Heart right ventricle (tissue), 16 donors: ENCODE data around the gene GOPC. TPM values are rescaled to one million over a fixed set of nuclear protein-coding genes. Genes with fewer than 3 reads are reported as not detected.

Experiments
- ATAC-seq, 8 donors: fragments of 200-7000 bp; cut with Tn5 transposase; one replicate each; pipeline ENCODE4 v1.9.1; 2020; ENCODE audit warnings: mild to moderate bottlenecking in 8 of 8, moderate library complexity in 8 of 8, moderate number of reproducible peaks in 1 of 8
- DNase-seq, 2 donors: peaks; one replicate each; pipeline ENCODE4 v3.0.0-alpha.2; 2020
- H3K27ac ChIP-seq, 10 donors: fragments of 200-600 bp; sonication (generic) in 2 of 10; one replicate each; pipeline versions ENCODE4 v1.5.0 to v1.8.0; 2020 to 2022; ENCODE audit warnings: mild to moderate bottlenecking in 3 of 10
- H3K27me3 ChIP-seq, 7 donors: fragments of 200-600 bp; one replicate each; pipeline ENCODE4 v1.8.0; 2021 to 2022; ENCODE audit warnings: mild to moderate bottlenecking in 2 of 7
- H3K36me3 ChIP-seq, 9 donors: fragments of 200-600 bp; sonication (generic) in 1 of 9; one replicate each; pipeline versions ENCODE4 v1.5.0 to v1.8.0; 2020 to 2022; ENCODE audit warnings: mild to moderate bottlenecking in 2 of 9
- H3K4me1 ChIP-seq, 9 donors: fragments of 200-600 bp; sonication (generic) in 1 of 9; one replicate each; pipeline versions ENCODE4 v1.5.0 to v1.8.0; 2020 to 2022; ENCODE audit warnings: mild to moderate bottlenecking in 4 of 9
- H3K4me3 ChIP-seq, 10 donors: fragments of 200-600 bp; sonication (generic) in 2 of 10; one replicate each; pipeline versions ENCODE4 v1.5.0 to v1.8.0; 2020 to 2022; ENCODE audit warnings: mild to moderate bottlenecking in 7 of 10, moderate library complexity in 2 of 10
- H3K9me3 ChIP-seq, 11 donors: fragments of 200-600 bp in 10 of 11; sonication (generic) in 2 of 11; one replicate each; pipeline versions ENCODE4 v1.5.0 to v1.8.0; 2013 to 2022; ENCODE audit warnings: mild to moderate bottlenecking in 2 of 11, control low read depth in 1 of 11, moderate library complexity in 1 of 11
- CTCF ChIP-seq, 9 donors: fragments of 200-600 bp; sonication (generic) in 2 of 9; IDR thresholded peaks; one replicate each; pipeline versions ENCODE4 v1.5.0 to v1.8.0; 2021 to 2022; ENCODE audit warnings: antibody characterized with exemption in 9 of 9, mild to moderate bottlenecking in 5 of 9, moderate library complexity in 1 of 9
- WGBS, 2 donors: extraction: QIAGEN DNeasy Blood & Tissue Kit; methylation state at CpG; one replicate each; pipeline ENCODE4 v1.1.7; 2013; ENCODE audit warnings: inconsistent platforms in 1 of 2; 5-methylcytosine and 5-hydroxymethylcytosine counted together
- intact Hi-C, 10 donors: fragments of 100-400 bp; cut with DNase I; formaldehyde crosslinking; loops; one replicate each; pipeline versions ENCODE4 v1.11.1 to v1.14.2; 2022
- polyA plus RNA-seq, 2 donors: library from polyadenylated mRNA; stranded (reverse); fragments of 200-250 nt; gene quantifications; one replicate each; pipeline ENCODE4 v1.2.3, GENCODE V29; 2013
- total RNA-seq, 10 donors: library from RNA; stranded (reverse); fragmentation: NEBNext Ultra II Directional in 3 of 10; extraction: Animal tissue kit (Norgen Biotek cat#: 25700) in 3 of 10; gene quantifications; one replicate each; pipeline versions ENCODE4 v1.2.1 to v1.2.4, GENCODE V29; 2021 to 2023
- donor health status: Arrhythmogenic right ventricular cardiomyopathy.
- donor health status: ischemic (EF 13 %, LVEDD 7.1; RV severe dilation, severe dysfunction).
- donor health status: healthy with polysubstance abuse.
- donor health status: DM: no; HTN: yes; CAD: no.
- donor health status: DM: no; HTN: no; CAD: no.
- donor health status: ischemic (EF 25% LVEDD 6.9; RV normal size, moderate dysfunction).
- donor health status: ischemic (EF 25% LVEDD 5.7; RV mildly dilated, moderate dysfunction).
- donor health status: healthy.
- donor health status: DM: yes; HTN: yes; CAD: no.
- donor health status: Ischemic cardiomyopathy.
- donor health status: ischemic (EF 35%, LVEDD 5.7; RV mildly dilated, moderate dysfunction).
- donor health status: nonischemic (EF 11% LVEDD 7.7; RV severe dilation, severe dysfunction).
- donor health status: DM: yes; HTN: yes; CAD: no.
- donor health status: PGD.
- donor health status: ischemic (EF 29% LVEDD 5.4; RV normal size, mild dysfunction).
- donor health status: nonischemic (EF 23%, LVEDD 6.1; RV moderate dilation, normal function).

The GOPC gene
- total and polyA plus RNA-seq, 12 donors: 11.1 to 32.8 (median 23.5) TPM

GRCh38 chr6:117629119-117629660, 26.9 kb upstream of the GOPC start:
- Histone ChIP-seq H3K36me3 (no peaks in the 10 kb centered on the region), H3K27me3 (no peaks in the 10 kb centered on the region), H3K27ac (no peak overlapping the region), H3K9me3 (peaks cover 0 to 43% (median 19%) of the 10 kb centered on the region in 11 donors), H3K4me3 (no peak overlapping the region), H3K4me1 (no peaks in the 10 kb centered on the region)
- intact Hi-C loops: no loop called here
- ATAC-seq (no peak), DNase-seq (no peak)
- WGBS, 2 donors: 63 to 64% methylated on average over 1 of the region's 1 CpG
- no peak for TF ChIP-seq CTCF (IDR thresholded peaks at IDR 0.05)

- intact Hi-C loops: no loop called here
- DNase-seq: no peak
- H3K4me1 ChIP-seq: no peaks in the 10 kb centered on the region
- H3K9me3 ChIP-seq: peaks cover 0 to 49% (median 19%) of the 10 kb centered on the region in 11 donors
- ATAC-seq: no peak
- TF ChIP-seq CTCF (IDR thresholded peaks at IDR 0.05): no peak
- H3K27ac ChIP-seq: no peak overlapping the region
- no peak overlapping the region for H3K4me3 ChIP-seq
- H3K27me3 ChIP-seq: no peaks in the 10 kb centered on the region
- no peaks in the 10 kb centered on the region for H3K36me3 ChIP-seq
These were observed 25.2 kb upstream of the GOPC start for GRCh38 chr6:117627533-117627932.

GRCh38 chr6:117624869-117625481, 22.7 kb upstream of the GOPC start:
- no peaks in the 10 kb centered on the region for H3K36me3 ChIP-seq
- no peak overlapping the region for H3K4me3 ChIP-seq
- intact Hi-C loops: no loop called here
- DNase-seq (no peak), ATAC-seq (no peak)
- no peaks in the 10 kb centered on the region for H3K27me3 ChIP-seq
- H3K27ac ChIP-seq: no peak overlapping the region
- no peaks in the 10 kb centered on the region for H3K4me1 ChIP-seq
- WGBS, 2 donors: 63 to 72% methylated on average over 1 of the region's 1 CpG
- TF ChIP-seq CTCF (IDR thresholded peaks at IDR 0.05): no peak
- peaks cover 0 to 49% (median 19%) of the 10 kb centered on the region in 11 donors for H3K9me3 ChIP-seq

- WGBS, 2 donors: 82 to 87% methylated on average over 1 of the region's 1 CpG
- intact Hi-C loops: no loop called here
These were observed 16.9 kb upstream of the GOPC start for GRCh38 chr6:117619178-117619577.

More at GRCh38 chr6:117619178-117619577, 16.9 kb upstream of the GOPC start:
- ATAC-seq (no peak), DNase-seq (no peak)
- H3K9me3 ChIP-seq: peaks cover 0 to 7% (median 0%) of the 10 kb centered on the region in 11 donors
- TF ChIP-seq CTCF (IDR thresholded peaks at IDR 0.05): no peak
- H3K4me1 ChIP-seq: no peaks in the 10 kb centered on the region
- H3K27ac ChIP-seq: no peak overlapping the region
- H3K27me3 ChIP-seq: no peaks in the 10 kb centered on the region
- H3K4me3 ChIP-seq: no peak overlapping the region
- H3K36me3 ChIP-seq: no peaks in the 10 kb centered on the region
